Measurements from ENCODE around the gene LTA.

LTA gene

DNA sequence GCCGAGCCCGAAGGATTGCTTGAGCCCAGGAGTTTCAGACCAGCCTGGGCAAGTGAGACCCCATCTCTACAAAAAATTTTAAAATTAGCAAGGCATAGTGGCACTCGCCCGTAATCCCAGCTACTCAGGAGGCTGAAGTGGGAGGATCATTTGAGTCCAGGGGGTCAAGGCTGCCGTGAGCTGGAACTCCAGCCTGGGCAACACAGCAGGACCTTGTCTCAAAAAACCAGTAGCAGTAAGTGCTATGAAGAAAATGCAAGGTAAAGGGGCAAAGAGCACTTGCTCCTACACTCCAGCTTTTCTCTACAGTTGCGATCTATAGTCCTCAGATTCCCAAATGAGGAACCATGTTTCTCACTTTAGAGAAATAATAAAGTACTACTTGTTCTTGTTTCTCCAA is 28.4 kb upstream of the LTA start:
- TF ChIP-seq, protein P1, sequence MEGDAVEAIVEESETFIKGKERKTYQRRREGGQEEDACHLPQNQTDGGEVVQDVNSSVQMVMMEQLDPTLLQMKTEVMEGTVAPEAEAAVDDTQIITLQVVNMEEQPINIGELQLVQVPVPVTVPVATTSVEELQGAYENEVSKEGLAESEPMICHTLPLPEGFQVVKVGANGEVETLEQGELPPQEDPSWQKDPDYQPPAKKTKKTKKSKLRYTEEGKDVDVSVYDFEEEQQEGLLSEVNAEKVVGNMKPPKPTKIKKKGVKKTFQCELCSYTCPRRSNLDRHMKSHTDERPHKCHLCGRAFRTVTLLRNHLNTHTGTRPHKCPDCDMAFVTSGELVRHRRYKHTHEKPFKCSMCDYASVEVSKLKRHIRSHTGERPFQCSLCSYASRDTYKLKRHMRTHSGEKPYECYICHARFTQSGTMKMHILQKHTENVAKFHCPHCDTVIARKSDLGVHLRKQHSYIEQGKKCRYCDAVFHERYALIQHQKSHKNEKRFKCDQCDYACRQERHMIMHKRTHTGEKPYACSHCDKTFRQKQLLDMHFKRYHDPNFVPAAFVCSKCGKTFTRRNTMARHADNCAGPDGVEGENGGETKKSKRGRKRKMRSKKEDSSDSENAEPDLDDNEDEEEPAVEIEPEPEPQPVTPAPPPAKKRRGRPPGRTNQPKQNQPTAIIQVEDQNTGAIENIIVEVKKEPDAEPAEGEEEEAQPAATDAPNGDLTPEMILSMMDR (IDR thresholded peaks at IDR 0.05; ENCODE audit: extremely low read depth, insufficient read depth, missing control alignments): no peak
- no peak for DNase-seq (ENCODE audit: low spot score)
- in situ Hi-C loops (cut with MboI; ENCODE audit: low pct_unique_long_range_greater_than_20kb, low sequenced_read_pairs, unreplicated experiment): no loop called here

DNA sequence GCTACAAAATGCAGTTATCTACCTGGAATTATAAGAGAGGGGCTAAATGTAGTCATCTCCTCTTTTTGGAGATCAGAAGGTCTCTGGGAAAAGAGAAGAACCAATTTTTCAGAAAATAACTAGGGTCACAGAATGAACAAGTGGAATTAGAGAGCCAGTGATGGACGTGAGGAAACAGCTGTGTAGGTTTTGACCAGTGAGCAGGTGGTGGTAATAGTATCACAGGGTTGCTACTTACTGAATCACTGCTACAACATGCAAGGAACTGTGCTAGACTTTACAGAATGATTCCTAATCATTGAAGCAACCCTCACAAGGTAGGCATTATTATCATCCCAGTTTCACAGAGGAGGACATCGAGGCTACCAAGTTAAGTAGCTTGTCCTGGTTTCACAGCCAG is 27.4 kb upstream of the LTA start:
- TF ChIP-seq, protein P1 (IDR thresholded peaks at IDR 0.05; ENCODE audit: extremely low read depth, insufficient read depth, missing control alignments): no peak
- in situ Hi-C loops (cut with MboI; ENCODE audit: low pct_unique_long_range_greater_than_20kb, low sequenced_read_pairs, unreplicated experiment): no loop called here
- DNase-seq (ENCODE audit: low spot score): no peak

DNA sequence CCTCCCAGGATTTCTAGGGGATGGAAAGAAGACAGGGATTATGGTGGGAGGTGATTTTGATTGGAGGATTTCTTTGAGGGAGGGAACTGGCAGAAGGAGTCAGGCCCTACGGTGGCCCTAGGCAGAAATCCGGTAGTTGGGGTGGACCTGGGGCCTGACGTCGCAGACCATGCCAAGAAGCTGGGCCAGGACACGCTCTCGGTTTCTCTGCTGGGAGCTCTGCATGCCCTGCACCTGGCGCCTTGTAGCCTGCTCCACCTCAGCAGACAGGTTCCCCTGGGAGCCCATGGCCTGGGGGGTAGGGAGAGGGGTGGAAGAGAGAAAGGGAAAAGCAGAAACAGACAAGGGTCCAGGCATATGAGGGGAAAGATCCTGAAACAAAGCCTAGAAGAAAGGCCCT is 26.8 kb upstream of the LTA start:
- no peak for DNase-seq (ENCODE audit: low spot score)
- in situ Hi-C loops (cut with MboI; ENCODE audit: low pct_unique_long_range_greater_than_20kb, low sequenced_read_pairs, unreplicated experiment): no loop called here
- TF ChIP-seq, protein P1 (IDR thresholded peaks at IDR 0.05; ENCODE audit: extremely low read depth, insufficient read depth, missing control alignments): no peak

DNA sequence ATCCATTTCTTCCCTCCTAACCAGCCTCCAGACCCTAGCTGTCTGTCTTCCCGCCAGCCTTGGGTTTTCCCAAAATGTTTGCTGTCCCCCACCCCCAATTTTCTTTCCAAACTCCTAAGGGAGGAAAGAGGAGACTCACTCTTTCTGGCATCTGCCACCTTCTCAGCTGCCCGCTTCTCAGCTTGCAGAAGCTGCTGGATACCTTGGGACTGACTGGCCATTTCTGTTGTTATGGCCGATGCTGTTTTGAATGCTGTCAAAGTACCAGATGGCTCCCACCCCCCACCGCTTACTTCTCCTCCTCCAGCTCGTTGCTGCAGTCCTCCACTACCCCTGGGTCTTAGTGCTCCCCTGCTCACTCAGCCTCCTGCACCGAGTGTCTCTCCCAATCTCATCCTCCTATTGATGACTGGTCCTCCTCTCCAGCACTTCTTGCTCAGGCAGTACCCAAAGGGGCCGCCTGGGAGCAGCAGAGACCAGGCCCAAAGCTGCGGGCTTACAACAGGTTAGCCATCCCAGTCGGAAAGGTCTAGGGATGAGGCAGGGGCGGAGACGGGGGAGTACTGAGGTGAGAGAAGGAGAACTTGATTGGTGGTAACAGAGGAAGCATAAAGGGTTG is 25.6 kb upstream of the LTA start, which contains the start of gene ATP6V1G2:
ATP6V1G2 (minus strand) TSS at position 270 of the 619 bp plus-strand sequence; CDS start at position 221, 49 bp downstream.
- in situ Hi-C loops (cut with MboI; ENCODE audit: low pct_unique_long_range_greater_than_20kb, low sequenced_read_pairs, unreplicated experiment): no loop called here
- TF ChIP-seq, protein P1 (IDR thresholded peaks at IDR 0.05; ENCODE audit: extremely low read depth, insufficient read depth, missing control alignments): peak; percentile 98
- peak; percentile 71 for DNase-seq (ENCODE audit: low spot score)

DNA sequence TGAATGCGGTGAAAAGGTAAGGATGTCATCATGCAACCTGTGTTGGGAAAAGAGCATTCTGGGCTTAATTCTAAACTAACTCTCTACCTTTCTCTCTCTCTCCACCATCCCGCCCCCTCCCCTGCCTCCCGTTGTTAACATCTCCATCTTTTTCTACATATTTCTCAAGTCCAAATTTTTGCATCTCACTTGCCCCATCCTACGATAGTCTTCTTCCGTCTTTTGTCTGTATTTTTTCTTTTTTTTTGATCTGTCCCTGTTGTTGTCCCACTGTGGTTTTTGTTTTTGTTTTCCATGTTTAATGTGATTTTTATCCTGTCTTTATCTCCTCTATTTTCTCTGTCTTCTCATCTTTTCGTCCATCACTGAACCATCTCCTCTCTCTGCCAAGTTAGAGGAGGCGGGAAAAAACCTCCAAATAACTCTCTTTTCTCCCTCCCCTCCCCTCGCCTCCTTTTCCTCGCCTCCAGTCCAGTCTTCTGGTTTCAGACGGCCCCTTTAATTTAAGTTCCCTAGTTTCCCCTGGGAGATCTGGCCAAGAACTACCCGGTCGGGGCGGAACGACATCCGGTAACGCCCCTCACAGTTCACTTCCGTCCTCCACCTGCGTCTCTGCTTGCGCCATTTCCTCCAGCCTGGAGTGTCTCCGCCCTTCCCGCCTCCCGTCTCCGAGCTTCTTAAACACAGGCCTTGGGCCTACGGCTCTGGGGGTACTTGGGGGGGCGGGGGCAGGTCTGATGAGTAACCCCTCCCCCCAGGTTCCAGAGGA is 24.9 kb upstream of the LTA start, which contains the start of gene NFKBIL1:
NFKBIL1 (plus strand) TSS at position 651 of the 769 bp plus-strand sequence; CDS start at position 738, 87 bp downstream.
- in situ Hi-C loops (cut with MboI; ENCODE audit: low pct_unique_long_range_greater_than_20kb, low sequenced_read_pairs, unreplicated experiment): no loop called here
- TF ChIP-seq, protein P1 (IDR thresholded peaks at IDR 0.05; ENCODE audit: extremely low read depth, insufficient read depth, missing control alignments): no peak
- peak; percentile 88 for DNase-seq (ENCODE audit: low spot score)

DNA sequence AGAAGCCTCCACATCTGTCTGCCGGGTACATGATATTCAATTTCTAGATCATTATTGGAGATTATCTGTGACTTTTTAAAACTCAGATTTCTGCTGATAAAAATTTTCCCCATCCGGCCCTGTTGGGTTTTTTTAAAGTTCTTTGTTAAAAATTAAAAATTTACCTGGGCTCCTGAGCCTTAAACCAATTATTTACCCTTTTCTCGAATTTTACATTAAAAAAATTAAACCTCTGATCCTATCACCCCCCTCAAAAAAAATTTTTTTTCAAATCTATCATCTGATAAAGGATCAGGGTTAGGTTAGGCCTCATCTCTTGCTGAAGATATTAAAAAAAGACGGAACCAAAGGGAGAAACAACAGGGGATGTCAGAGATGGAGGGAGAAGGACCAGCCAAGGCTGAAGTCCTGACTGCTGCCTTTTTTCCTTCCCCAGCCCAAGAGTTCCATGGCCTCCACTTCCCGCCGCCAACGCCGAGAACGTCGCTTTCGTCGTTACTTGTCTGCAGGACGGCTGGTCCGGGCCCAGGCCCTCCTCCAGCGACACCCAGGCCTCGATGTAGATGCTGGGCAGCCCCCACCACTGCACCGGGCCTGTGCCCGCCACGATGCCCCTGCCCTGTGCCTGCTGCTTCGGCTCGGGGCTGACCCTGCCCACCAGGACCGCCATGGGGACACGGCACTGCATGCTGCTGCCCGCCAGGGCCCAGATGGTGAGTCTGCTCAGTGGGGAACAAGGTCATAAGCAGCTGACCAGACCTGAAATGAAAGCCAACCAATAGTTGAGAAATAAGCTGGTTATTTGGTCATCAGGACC is 24.2 kb upstream of the LTA start:
- TF ChIP-seq, protein P1 (IDR thresholded peaks at IDR 0.05; ENCODE audit: extremely low read depth, insufficient read depth, missing control alignments): no peak
- DNase-seq (ENCODE audit: low spot score): no peak
- in situ Hi-C loops (cut with MboI; ENCODE audit: low pct_unique_long_range_greater_than_20kb, low sequenced_read_pairs, unreplicated experiment): no loop called here

All from GM13977 (cell line).